ENCODE measurements around the gene SLC2A5. TPM values are rescaled to one million over a fixed set of nuclear protein-coding genes. Genes with fewer than 3 reads are reported as not detected.

SLC2A5 gene
- total RNA-seq, 2 donors from 2014 or later = 2.0 to 3.2 TPM

GRCh38 chr1:8989821-8990220, 79.6 kb downstream of the SLC2A5 start:
- DNase-seq (ENCODE audit: low spot score) = no peak
- intact Hi-C loops (cut with DNase I) = loop anchor here in 1 of 2 donors (5.0 kb wide), 1 partner anchor 73 kb away; no protein-coding TSS in a partner anchor

- no peak for DNase-seq (ENCODE audit: low spot score)
- intact Hi-C loops (cut with DNase I) = loop anchor here in 1 of 2 donors (5.0 kb wide), 1 partner anchor 72 kb away; no protein-coding TSS in a partner anchor
Observed at GRCh38 chr1:8989061-8989460, 80.4 kb downstream of the SLC2A5 start.

- DNase-seq (ENCODE audit: low spot score) = no peak
- intact Hi-C loops (cut with DNase I) = loop anchor here in 1 of 2 donors (5.0 kb wide), 1 partner anchor 71 kb away; no protein-coding TSS in a partner anchor
Observed at GRCh38 chr1:8988618-8988967, 80.8 kb downstream of the SLC2A5 start.

- intact Hi-C loops (cut with DNase I) = loop anchor here (2.0 to 5.0 kb wide), 2 partner anchors 69 to 71 kb away; no protein-coding TSS in a partner anchor
- DNase-seq (ENCODE audit: low spot score) = no peak
Observed at GRCh38 chr1:8987881-8988617, 81.4 kb downstream of the SLC2A5 start.

- intact Hi-C loops (cut with DNase I) = loop anchor here (2.0 to 5.0 kb wide), 2 partner anchors 68 to 70 kb away; no protein-coding TSS in a partner anchor
- DNase-seq (ENCODE audit: low spot score) = no peak
Observed at GRCh38 chr1:8986814-8987190, 82.6 kb downstream of the SLC2A5 start.

GRCh38 chr1:8985915-8986813, 83.3 kb downstream of the SLC2A5 start:
- DNase-seq (ENCODE audit: low spot score) = peak; percentile 92
- intact Hi-C loops (cut with DNase I) = loop anchor here (2.0 to 5.0 kb wide), 2 partner anchors 67 to 69 kb away; no protein-coding TSS in a partner anchor

Other genes with a start within 250 kb of the SLC2A5 start
- gene ENO1, start 190.9 kb downstream of the SLC2A5 start, total RNA-seq = 1,000 to 10,000 TPM in 1 of 2 donors, 100 to 1,000 TPM in 1; 578 to 1,026 TPM
- gene CA6, start 123.8 kb downstream of the SLC2A5 start, total RNA-seq = not detected
- gene SLC2A7, start 43.2 kb downstream of the SLC2A5 start, total RNA-seq = not detected
- gene GPR157, start 59.5 kb upstream of the SLC2A5 start, total RNA-seq = 1 to 10 TPM; 8.3 to 9.9 TPM
- gene H6PD, start 165.1 kb upstream of the SLC2A5 start, total RNA-seq = 10 to 100 TPM; 56.0 to 59.6 TPM
- 10 to 100 TPM; 30.9 to 48.0 TPM for gene SPSB1, start 223.3 kb upstream of the SLC2A5 start, total RNA-seq